NOMO-1 (cell line): Measurements from ENCODE around the gene NUDT19.
"Not testable (repeated sequence)": the region's sequence is repeated elsewhere in the genome, so short reads cannot be mapped to it uniquely, and the experiment has no call there.

Experiments used
- DNase-seq, 2 experiments: peaks; one replicate each; lab custom pipeline; 2025; ENCODE audit not compliant: unreplicated experiment in 2 of 2; lab: John Stamatoyannopoulos, UW

Gene NUDT19

DNA sequence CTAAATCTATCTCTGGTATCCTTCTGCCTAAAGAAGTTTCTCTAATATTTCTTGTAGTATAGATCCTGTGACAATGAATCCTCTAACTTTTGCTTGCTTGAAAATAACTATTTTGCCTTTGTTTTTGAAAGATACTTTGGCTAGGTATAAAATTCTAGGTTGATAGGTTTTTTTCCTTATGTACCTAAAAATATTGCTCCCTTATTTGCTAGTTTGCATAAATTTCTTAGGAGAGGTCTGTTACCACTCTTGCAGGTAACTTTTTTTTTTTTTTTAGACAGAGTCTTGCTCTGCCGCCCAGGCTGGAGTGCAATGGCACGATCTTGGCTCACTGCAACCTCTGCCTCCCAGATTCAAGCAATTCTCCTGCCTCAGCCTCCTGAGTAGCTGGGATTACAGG, 12.4 kb downstream of the NUDT19 start:
- not testable (repeated sequence) for DNase-seq

DNA sequence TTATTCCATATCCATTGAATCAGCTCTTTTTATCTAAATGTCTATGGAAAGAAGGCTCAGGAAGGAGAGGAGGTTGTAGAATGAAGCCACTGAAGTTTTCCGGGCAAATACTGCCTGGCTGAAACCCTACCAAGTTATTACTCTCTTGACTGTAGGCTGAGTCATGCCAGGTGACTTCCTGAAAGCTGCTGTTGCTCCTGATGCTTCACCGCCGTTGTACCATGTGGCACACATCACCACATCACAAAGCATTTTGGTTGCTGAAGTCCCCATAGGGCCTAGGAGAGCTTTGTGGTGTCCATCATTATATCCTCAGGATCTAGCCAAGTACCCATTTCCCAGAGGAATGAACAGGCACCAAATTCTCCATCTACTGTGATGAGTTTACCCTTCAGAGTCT, 16.8 kb downstream of the NUDT19 start:
- no peak for DNase-seq

DNA sequence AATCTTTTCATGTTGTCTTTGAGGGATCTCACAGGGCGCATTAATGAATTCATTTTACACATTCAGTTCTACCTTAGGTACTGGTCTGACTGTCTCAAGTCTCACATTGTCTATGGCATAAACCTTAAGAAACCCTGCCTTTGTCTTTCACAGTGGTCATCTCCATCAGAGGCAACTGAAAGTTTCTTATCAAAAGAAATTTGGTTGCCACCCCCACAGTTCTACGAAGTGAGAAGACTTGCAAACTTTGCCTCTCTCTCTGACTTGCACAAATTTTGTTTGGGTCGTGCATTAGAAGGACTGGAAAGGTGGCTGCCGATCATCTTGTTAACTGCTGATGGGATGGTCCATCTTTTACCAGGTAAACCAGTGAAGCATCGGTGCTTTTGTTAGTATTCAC, 17.4 kb downstream of the NUDT19 start:
- no peak for DNase-seq

DNA sequence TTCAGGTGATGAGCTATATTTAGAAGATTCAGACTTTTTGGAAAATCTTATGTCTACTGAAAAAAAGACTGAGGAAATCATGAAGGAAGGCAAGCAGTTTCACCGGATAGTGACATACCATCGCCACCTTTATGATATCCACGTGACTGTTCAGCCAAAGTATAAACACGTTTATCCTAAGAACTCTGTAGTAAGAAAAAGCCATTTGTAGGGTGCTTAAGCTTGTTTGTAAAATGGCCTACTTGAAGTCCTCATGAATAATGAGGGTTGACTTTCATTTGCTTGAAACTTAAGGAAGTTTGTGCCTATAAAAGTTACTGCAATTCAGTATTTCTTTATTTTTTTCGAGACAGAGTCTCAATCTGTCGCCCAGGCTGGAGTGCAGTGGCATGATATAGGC, 20.1 kb downstream of the NUDT19 start:
- DNase-seq, result no peak

DNA sequence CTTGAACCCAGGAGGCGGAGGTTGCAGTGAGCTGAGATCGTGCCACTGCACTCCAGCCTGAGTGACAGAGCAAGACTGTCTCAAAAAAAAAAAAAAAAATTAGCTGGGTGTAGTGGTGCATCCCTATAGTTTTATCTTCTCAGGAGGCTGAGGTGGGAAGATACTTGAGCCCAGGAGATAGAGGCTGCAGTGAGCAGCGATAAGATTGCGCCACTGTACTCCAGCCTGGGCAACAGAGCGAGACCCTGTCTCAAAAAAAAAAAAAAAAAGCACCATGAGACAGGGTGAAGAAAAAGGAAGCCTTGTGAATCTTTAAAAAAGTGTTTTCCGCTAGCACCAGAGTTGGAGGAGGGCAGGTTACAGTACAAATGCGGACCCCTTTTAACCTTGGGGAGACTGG, 24.6 kb downstream of the NUDT19 start:
- DNase-seq, result not testable (repeated sequence)

DNA sequence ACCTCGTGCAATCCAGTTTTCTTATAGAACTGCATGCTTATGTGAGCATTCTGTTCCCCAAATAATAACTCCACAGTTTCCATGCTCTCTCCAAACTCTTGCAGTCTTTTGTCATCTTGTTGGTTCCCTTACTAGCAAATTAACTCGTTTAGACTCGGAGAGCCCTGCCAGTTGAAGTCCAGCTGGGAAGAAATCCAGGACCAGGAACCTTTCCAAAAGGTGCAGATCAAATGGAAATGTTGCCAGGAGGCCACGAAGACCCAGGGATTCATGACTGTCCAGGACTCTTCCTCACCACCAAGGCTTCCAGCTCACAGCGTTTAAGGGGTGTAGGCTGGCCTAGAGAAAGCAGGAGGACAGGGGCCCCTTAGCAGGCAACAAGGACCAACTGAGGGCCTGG, 25.9 kb downstream of the NUDT19 start:
- DNase-seq, result no peak

DNA sequence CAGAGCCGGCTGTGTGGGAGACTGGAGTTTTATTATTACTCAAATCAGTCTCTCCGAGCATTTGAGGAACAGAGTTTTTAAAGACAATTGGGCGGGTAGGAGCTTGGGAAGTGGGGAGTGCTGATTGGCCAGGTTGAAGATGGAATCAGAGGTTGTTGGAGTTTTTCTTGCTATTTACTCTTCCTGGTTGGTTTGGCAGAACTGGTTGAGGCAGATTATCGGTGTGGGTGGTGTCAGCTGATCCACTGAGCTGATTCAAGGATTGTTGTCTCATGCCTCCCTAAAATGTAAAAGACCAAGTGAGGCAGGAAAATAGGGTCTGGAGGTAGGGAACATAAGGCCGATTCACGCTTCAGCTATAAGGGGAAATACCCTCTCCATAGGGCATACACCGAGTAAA, 26.7 kb downstream of the NUDT19 start:
- no peak for DNase-seq

DNA sequence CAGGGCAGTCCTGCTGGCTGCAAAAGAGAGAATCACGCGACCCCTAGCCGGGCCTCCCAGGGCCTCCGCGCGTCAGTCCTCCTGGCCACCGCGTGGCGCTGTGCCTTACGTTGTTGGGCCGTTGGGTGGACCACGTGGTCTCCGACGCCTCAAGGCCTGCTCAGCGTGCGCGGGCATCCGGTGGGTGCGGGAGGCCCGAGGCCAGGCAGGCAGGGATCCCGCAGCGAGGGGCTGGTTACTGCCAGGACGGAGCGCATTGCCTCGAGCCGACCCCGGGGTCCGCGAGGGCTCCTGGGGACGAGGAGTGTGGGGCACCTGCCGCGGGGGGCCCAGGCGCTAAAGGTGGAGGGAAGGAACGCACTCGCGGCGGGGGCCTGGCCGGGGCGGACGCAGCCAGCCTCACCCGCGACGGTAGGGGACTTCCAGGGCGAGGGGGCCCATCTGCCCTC, 28.0 kb downstream of the NUDT19 start, which contains the start of gene TDRD12:
Gene TDRD12, plus strand, starts transcription at position 157 of the 449 bp plus-strand sequence. CDS start 306 bp downstream, outside the sequence.
- no peak for DNase-seq

DNA sequence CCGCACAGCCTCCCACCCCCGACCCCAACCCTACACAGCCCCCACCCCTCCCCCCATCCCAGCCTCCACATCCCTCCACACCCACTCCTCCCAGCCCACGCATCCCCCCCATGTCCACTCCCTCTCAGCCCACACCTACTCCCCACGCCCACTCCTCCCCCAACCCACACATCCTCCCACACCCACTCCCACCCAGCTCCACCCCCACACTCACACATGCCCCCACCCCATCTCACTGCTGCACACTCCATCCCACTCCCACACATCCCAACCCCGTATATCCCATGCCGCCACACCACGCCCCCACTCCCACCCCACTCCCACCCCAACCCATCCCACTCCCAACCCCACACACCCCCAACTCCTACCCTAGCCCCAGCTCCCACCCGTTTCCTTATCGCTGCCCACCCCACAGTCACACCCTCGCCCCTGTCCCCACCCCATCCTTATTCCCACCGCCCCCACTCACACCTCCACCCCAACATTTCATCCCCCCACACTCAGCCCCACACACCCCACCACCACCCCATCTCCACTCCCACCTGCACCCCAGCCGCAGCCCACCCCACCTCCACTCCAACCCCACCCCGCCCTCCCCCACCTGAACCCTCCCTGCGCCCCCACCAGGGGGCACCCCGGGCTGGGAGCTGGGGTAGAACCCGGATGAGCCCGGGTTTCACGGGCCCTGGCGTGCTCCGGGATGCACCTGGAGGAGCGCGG, 28.8 kb downstream of the NUDT19 start:
- no peak for DNase-seq

DNA sequence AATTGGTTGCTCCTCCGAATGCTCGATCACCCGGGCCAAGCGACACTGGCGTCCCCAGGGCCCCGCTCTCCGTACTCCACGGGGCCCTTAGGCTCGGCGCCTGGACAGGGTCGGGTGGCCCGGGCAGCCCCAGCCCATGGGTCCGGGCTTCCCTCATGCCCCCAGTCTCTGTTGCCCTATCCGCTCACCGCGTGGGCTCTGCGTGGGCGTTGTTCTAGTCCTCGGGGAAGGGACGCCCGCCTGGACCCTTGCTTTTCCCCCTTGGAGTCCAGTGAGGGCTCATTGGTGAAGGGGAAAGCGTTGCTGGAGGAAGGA, 29.3 kb downstream of the NUDT19 start:
- no peak for DNase-seq

DNA sequence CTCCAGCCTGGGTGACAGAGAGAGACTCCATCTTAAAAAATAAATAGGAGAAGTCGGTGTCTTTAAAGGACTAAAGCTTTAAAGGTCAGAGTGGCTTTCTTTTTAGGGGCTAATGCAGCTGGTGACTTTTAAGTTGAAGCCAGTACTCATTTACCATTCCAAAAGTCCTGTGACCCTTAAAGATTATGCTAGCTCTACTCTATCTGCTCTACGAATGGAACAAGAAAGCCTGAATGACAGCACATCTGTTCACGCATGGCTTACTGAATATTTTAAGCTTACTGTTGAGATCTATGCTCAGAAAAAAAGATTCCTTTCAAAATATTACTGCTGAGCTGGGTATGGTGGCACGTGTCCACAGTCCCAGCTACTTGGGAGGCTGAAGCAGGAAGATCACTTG, 44.3 kb downstream of the NUDT19 start:
- no peak for DNase-seq

DNA sequence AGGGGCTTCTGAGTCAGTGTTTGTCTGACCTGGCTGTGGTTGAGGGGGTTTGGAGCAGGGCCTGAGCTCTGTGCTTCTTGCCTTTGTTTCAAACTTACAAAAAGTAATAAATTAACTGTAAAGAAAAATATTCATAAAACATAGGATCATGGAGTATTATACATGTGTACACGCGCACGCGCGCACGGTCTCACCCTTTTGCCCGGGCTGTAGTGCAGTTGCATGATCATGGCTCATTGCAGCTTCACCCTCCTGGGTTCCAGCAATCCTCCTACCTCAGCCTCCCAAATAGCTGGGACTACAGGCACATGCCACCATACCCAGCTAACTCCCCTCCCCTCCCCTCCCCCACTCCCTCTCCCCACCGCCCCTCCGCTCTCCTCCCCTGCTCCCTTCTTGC, 51.4 kb downstream of the NUDT19 start:
- DNase-seq, result no peak

DNA sequence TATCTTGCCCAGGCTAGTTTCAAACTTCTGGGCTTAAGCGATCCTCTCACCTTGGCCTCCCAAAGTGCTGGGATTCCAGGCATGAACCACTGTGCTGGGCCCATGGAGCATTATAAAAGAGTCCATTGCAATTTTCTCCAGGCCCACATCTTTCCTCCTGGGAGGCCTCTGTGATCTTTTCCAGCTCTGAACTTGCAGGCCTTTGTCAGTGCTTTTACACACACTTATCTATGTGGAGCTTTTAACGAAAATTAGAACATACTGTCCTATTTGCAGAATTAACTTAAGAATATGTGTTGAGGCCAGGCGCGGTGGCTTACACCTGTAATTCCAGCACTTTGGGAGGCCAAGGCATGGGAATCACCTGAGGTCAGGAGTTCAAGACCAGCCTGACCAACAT, 51.8 kb downstream of the NUDT19 start:
- no peak for DNase-seq

DNA sequence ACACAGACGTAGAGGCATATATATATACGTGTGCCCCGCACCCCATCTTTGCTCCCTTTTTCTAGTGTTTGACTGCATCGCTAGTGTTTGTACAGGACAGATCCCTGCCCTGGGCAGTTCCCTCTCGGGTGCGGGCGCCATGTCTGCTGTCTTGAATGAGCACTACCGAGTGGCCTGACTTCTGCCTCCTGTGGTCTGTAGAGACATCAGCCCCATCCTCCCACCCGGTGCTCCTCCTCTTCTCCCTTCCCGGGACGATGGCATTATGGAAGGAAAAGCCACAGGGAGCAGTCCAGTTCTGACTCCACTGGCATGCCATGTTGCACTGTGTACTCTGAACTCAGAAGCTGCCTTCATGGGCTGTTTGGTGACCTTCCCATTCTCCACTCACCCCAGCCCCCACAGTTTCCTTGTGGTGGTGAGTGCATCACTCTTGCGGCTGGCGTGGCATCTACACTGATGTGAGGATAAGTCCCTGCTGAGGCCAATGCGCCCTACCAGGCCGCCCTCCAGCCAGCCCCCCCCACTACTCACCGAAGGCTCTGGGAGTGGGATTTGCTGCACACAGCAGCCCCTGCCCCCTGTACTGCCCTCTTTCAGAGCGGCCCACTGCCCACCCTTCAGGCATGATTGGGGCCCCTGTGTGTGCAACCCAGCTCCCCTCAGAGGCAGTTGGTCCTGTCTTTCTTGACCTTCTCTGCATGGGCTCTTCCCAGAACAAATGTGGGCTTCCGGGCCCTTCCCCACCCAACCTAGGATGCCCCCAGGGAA, 53.1 kb downstream of the NUDT19 start:
- DNase-seq, result no peak

DNA sequence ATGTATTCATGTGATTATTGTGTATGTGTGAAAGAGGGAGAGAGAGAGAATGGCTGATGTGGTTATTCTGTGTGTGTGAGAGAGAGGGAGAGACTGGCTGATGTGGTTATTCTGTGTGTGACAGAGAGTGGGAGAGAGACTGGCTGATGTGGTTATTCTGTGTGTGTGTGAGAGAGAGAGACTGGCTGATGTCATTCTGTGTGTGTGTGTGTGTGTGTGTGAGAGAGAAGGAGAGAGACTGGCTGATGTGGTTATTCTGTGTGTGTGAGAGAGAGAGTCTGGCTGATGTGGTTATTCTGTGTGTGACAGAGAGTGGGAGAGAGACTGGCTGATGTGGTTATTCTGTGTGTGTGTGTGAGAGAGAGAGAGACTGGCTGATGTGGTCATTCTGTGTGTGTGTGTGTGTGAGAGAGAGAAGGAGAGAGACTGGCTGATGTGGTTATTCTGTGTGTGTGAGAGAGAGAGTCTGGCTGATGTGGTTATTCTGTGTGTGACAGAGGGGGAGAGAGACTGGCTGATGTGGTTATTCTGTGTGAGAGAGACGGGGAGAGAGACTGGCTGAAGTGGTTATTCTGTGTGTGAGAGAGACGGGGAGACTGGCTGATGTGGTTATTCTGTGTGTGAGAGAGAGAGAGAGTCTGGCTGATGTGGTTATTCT, 54.1 kb downstream of the NUDT19 start:
- not testable (repeated sequence) for DNase-seq

DNA sequence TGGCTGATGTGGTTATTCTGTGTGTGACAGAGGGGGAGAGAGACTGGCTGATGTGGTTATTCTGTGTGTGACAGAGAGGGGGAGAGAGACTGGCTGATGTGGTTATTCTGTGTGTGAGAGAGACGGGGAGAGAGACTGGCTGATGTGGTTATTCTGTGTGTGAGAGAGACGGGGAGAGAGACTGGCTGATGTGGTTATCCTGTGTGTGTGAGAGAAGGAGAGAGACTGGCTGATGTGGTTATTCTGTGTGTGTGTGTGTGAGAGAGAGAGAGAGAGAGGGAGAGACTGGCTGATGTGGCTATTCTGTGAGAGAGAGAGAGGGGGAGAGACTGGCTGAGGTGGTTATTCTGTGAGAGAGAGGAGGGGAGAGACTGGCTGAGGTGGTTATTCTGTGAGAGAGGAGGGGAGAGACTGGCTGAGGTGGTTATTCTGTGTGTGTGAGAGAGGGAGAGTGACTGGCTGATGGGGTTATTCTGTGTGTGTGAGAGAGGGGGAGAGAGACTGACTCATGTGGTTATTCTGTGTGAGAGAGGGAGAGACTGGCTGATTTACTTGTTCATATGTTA, 55.1 kb downstream of the NUDT19 start:
- not testable (repeated sequence) for DNase-seq

DNA sequence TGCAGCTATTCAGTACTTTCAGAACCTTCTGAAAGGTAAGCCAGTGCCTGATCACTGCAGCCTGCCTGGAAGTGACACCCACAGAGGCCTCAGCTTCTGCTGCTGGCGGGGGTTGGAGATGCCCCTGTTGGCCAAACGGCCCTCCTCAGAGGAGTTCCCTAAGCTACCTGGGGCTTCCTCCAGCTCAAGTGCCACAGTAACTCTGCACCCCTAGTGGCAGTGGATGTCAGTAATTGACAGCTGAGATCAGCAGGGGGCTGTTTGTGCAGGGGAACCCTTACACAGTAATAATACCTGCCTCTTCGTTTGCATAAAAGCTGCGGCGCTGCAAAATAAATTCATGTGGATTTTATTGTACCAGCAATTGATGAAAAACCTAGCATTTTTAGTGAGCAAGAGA, 56.9 kb downstream of the NUDT19 start:
- DNase-seq, result no peak

DNA sequence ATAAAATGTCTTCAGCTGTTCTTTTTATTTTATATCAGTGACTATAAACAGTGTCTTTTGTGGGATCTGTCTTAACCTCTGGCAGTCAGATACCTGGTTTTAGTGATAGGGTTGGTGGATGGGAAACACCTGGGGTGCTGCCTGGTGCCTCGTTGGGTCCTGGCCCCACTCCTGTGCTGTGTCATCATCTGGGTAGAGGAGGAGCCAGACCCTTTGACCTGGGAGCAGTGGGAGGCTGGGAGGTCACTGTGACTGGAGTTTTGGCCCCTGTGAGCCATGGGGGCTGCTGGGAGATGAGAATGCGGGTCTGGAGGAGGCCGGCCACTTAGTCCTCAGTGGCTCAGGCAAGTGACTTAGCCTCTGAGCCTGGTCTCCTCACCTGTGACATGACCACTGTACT, 57.3 kb downstream of the NUDT19 start:
- no peak for DNase-seq

DNA sequence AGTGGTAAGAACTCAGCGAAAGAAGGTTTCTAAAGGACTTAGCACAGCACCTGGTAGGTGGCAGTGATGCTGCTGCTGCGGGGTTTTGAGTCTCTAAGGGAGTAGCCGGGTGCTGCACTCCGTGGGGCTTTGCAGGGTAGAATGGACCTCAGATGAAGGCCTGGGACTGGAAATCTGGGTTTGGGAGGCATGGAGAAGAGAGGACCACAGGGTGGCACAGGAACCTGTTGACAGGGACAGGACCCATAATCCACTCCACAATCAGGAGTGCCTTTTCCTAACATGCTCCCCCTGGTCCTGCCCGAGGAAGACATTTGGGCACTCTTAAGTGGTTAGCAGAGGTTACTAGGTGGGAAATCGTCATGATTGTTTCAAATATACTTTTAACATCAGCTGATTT, 57.7 kb downstream of the NUDT19 start:
- DNase-seq, result no peak

DNA sequence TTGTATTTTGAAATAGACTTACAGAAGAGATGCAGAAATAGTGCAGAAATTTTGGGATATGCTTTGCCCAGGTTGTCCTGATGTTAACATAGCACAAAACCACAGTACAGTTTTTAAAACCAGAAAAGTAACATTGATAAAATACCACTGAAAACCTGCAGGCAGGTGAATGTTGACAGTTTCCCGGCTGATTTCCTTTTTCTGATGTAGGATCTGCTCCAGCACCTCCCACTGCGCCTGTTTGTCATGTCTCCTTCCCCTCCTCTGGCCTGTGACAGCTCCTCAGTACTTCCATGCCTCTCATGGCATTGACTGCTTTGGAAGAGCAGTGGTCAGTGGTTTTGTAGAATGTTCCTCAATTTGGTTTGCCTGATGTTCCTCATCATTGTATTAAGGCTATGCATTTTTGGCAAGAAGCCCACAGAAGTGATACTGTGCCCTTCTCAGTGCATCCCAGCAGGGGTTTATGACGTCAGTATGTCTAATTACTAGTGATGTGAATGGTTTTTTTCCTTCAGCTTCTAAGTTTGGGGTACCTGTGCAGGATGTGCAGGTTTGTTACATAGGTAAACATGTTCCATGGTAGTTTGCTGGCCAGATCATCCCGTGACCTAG, 58.9 kb downstream of the NUDT19 start:
- peak in 1 of 2 experiments; percentile 23 for DNase-seq

DNA sequence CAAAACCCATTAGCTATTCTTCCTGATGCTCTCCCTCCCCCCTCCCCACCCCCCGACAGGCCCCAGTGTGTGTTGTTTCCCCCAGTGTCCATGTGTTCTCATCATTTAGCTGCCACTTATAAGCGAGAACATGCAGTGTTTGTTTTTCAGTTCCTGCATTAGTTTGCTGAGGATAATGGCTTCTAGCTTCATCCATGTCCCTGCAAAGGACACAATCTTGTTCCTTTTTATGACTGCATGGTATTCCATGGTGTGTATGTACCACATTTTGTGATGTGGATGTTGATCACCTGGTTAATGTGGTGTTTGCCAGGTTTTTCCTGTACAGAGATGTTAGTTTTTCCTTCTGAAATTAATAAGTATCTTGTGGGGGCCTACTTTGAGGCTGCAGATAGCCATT, 59.4 kb downstream of the NUDT19 start:
- no peak for DNase-seq
